A549 (cell line): Measurements from ENCODE around the gene NUDCD3.

ENCODE experiments used
- GATA3 ChIP-seq: IDR thresholded peaks from 2 replicates; pipeline ENCODE4 v1.6.1; 2012; ENCODE audit warnings: borderline replicate concordance
- RAD21 ChIP-seq, 2 experiments: fragments of >200 bp in 1 of 2; sonication (Bioruptor Twin) in 1 of 2; formaldehyde crosslinking in 1 of 2; IDR thresholded peaks in 1 of 2; conservative IDR thresholded peaks in 1 of 2; 2 replicates in 1 of 2; 3 replicates in 1 of 2; pipeline ENCODE4 v1.6.1; 2012 to 2018; ENCODE audit warnings: inconsistent platforms in 1 of 2

DNA sequence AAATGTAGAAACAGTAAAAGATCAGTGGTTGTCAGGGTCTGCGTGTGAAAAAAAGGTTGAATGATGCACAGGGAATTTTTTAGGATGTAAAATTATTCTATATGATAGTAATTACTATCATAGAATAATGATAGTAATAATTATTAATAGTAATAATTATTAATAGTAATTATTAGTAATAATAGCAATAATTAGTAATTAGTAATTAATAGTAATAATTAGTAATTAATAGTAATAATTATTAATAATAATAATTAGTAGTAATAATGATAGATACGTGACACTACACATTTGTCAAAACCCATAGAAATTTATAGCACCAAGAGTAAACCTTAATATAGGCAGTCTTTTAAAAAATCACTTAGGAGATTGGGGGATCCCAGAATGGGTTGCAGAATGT, 4.5 kb upstream of the NUDCD3 start:
- TF ChIP-seq GATA3 (no peak), RAD21 (conservative IDR thresholded peaks at IDR 0.05 in 1 of 2, IDR thresholded peaks at IDR 0.05 in 1 of 2) (no peak)
